Cerebellar nuclear complex (tissue), 1 donor: ENCODE measurements around the gene SMPDL3A.
"Not testable (repeated sequence)": the region's sequence is repeated elsewhere in the genome, so short reads cannot be mapped to it uniquely, and the experiment has no call there.

ENCODE experiments used
- DNase-seq, 2 experiments: peaks; one replicate each; lab custom pipeline; 2025; lab: John Stamatoyannopoulos, UW

Gene SMPDL3A, protein sequence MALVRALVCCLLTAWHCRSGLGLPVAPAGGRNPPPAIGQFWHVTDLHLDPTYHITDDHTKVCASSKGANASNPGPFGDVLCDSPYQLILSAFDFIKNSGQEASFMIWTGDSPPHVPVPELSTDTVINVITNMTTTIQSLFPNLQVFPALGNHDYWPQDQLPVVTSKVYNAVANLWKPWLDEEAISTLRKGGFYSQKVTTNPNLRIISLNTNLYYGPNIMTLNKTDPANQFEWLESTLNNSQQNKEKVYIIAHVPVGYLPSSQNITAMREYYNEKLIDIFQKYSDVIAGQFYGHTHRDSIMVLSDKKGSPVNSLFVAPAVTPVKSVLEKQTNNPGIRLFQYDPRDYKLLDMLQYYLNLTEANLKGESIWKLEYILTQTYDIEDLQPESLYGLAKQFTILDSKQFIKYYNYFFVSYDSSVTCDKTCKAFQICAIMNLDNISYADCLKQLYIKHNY

GRCh38 chr6:122789182-122790027 is at the start of gene SMPDL3A:
Gene SMPDL3A, plus strand, starts transcription at chr6:122789258. Its CDS starts 89 bp downstream, at chr6:122789347.
- peak; percentile 5 to 38 for DNase-seq

GRCh38 chr6:122740091-122740490 is 49.0 kb upstream of the SMPDL3A start:
- no peak for DNase-seq

DNA sequence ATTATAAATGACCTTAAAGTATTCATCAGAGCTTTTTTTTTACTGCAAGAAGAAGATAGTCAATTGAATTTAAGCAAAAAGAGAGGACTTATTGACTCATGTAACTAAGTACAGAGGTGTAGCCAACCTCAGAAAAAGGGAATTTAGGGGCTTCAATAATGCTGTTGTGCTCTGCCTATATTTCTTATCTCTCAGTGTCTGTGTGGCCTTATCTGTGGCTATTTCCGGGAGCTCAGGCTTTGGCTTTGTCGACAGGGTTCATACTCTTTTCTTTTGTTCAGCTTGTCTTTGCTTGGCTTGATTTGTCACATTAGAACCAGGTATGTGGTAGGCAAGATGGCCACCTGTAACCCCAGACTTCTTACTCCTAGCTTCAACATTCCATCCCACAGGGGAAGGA is 48.1 kb upstream of the SMPDL3A start:
- DNase-seq = no peak

- not testable (repeated sequence) for DNase-seq
These were observed 44.8 kb upstream of the SMPDL3A start for GRCh38 chr6:122744247-122744646.

DNA sequence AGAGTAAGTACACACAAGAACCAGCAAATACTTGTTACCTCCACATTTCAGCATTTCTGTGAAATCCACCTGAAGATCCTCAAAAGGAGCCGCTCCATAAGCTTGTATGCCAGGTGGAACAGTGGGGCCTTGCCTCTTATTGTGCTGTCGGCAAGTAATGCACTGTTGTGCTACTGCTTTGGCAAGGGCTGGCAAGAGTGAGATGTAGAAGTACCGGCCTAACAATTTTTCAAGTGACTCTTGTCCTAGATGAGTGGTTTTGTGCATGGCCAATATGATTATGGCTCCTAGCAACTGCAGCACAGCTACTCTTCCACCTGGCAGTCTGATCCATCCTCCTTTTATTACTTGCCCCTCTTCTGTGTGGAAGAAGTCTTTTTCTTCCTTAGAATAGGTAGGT is 44.2 kb upstream of the SMPDL3A start:
- not testable (repeated sequence) for DNase-seq

DNA sequence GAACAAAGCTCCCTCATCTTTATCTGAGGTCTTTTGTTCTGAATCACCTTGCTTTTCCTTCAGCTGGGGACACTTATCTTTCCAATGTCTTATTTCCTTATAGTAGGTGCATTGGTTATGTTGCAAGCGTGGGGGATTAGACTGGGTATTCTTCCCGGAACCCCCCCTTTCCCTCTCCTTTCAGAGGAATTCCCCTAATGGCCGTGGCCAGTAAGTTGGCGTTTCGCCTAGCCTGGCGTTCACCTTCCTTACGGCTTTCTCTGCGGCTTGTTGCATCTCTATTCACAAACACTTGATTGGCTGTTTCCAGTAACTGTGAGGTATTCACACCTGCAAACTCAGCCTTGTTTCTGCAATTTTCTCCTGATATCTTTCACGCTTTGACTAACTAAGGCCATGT is 42.4 kb upstream of the SMPDL3A start:
- DNase-seq = no peak

- no peak for DNase-seq
These were observed 41.5 kb upstream of the SMPDL3A start for GRCh38 chr6:122747573-122747972.

DNA sequence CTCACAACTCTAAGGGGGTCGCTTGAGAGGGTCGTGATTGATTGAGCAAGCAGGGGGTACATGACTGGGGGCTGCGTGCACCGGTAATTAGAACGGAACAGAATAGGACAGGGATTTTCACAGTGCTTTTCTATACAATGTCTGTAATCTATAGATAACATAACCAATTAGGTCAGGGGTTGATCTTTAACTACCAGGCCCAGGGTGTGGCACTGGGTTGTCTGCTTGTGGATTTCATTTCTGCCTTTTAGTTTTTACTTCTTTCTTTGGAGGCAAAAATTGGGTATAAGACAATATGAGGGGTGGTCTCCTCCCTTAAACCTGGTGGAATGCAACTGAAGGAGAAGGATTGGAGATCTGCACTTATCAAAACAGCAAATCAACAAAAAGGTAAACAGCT is 40.1 kb upstream of the SMPDL3A start:
- DNase-seq = not testable (repeated sequence)

GRCh38 chr6:122749451-122750050 is 39.5 kb upstream of the SMPDL3A start:
- DNase-seq = no peak

DNA sequence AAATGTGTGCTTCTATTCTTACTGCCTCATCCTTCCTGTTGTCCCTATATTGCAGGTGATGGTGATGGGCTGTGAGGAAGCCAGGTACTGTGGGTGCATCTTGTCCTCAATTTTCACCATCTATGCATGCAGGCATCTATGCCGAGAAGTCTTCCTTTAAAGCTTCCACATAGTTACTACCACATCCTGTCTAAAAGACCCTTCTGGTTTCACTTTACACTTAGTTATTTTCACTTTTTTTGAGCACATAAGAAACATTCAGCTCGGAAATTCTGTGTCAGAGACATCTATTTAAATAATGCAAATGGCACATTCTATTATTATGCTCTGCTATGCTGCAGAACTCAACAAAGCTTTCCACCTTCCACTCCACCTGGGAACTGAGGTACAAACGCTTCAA is 37.7 kb upstream of the SMPDL3A start:
- no peak for DNase-seq

DNA sequence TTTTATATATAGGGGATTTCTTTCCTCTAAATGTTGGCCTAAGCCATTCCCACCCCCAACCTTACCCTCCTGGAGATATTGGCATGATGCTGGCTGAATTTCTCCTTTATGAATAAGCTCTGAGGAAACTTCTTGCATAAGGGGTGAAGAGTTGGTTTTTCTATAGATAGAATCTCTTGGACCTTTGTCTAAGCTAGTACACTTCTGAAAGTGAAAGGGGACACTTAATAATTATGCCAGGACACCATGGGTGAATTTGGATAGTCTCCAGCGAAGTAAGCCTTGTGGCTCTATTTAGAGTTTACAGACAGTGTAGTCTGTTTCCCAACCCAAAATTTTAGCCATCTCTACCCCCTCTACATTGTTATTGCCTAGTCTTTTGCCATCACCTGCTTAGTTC is 36.6 kb upstream of the SMPDL3A start:
- no peak for DNase-seq

DNA sequence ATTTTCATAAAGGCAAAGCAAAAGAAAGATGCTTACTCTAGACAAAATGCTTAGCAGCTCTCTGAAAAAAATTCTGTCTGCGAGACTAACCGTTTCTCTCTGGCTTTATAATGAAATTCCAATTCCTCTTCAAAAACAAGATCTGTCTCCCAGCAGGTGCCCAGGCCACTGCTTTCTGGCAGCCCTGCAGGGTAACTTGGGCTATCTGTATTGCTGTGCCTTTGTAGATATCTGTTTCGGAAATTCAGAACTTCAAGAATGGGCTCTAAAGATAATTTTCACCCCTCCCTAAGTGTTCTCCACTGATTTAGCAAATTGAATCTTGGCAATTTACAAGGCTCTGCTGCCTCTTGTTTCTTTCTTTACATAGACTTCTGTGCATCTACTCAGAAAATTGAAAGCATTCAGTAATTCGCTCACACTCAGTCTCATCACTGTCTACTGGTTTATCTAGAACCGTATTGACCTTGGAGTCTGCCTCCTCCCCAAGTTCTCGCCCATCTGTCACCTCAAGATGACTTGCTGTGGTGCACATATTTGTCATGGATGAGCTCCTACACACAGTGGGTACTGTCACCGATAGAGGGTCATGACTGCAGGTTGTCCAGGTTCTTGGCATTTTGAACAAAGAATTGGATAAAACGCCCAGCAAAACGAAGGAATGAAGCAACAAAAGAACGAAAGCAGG is 35.9 kb upstream of the SMPDL3A start:
- no peak for DNase-seq

GRCh38 chr6:122753688-122754056 is 35.4 kb upstream of the SMPDL3A start:
- no peak for DNase-seq

- DNase-seq = no peak
These were observed 34.8 kb upstream of the SMPDL3A start for GRCh38 chr6:122754191-122754731.

DNA sequence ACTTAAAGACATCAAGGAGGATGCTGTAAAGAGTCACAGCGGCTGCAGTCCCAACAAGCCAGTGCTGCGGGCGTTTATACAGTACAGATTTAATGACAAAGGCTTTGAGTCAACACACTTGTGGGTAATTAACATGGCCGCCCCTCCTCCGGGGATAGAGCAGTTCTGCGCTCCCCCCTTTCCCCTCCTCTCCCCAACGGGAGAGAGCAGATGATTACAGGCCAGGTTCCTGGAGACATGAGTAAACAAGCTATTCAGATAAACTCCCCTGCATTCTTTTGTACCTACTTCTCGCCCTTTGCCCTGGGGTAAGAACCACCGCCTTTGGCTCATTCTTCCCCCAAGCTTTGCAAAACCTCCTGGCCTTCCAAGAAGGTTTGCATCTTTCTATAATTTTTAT is 33.2 kb upstream of the SMPDL3A start:
- DNase-seq = no peak

GRCh38 chr6:122758927-122759334 is 30.1 kb upstream of the SMPDL3A start:
- DNase-seq = no peak

- no peak for DNase-seq
These were observed 28.7 kb upstream of the SMPDL3A start for GRCh38 chr6:122760330-122760729.

GRCh38 chr6:122766256-122766655 is 22.8 kb upstream of the SMPDL3A start:
- DNase-seq = no peak

- DNase-seq = no peak
These were observed 18.0 kb upstream of the SMPDL3A start for GRCh38 chr6:122770835-122771601.

GRCh38 chr6:122772724-122773415 is 16.2 kb upstream of the SMPDL3A start:
- DNase-seq = no peak
